Mesenchymal stem cell (in vitro differentiated cells and primary cell): ENCODE data around the gene ATE1. TPM values are rescaled to one million over a fixed set of nuclear protein-coding genes. Genes with fewer than 3 reads are reported as not detected.
A peak's percentile ranks its signal among the peaks of the same experiment; 100 is the strongest.

Experiments
- DNase-seq: peaks from one replicate; pipeline ENCODE4 v3.0.0-alpha.2; 2013
- H2AFZ ChIP-seq: one replicate; pipeline ENCODE4 v1.6.1; 2013; ENCODE audit warnings: low read depth, mild to moderate bottlenecking, control low read depth, inconsistent platforms, low read length, moderate library complexity
- H2AK5ac ChIP-seq: 2 replicates; pipeline ENCODE4 v1.6.1; 2013; ENCODE audit warnings: low read length, moderate library complexity, mild to moderate bottlenecking, inconsistent platforms; ENCODE audit not compliant: severe bottlenecking
- H2BK120ac ChIP-seq: one replicate; pipeline ENCODE4 v1.6.1; 2013; ENCODE audit warnings: low read depth, mild to moderate bottlenecking, inconsistent platforms, low read length, moderate library complexity
- H2BK12ac ChIP-seq, 2 experiments: one replicate each; pipeline ENCODE4 v1.6.1; 2013; ENCODE audit warnings: inconsistent platforms in 2 of 2, low read length in 2 of 2, mild to moderate bottlenecking in 2 of 2, moderate library complexity in 2 of 2, control low read depth in 1 of 2
- H2BK15ac ChIP-seq: one replicate; pipeline ENCODE4 v1.6.1; 2013; ENCODE audit warnings: mild to moderate bottlenecking, low read depth, inconsistent platforms; ENCODE audit not compliant: poor library complexity, severe bottlenecking
- H2BK5ac ChIP-seq: 2 replicates; pipeline ENCODE4 v1.6.1; 2013; ENCODE audit warnings: low read depth, mild to moderate bottlenecking, low read length, control low read depth, inconsistent platforms; ENCODE audit not compliant: poor library complexity, severe bottlenecking
- H3K14ac ChIP-seq, 2 experiments: one replicate each; pipeline ENCODE4 v1.6.1; 2013; ENCODE audit warnings: inconsistent platforms in 2 of 2, low read length in 2 of 2, control low read depth in 1 of 2, mild to moderate bottlenecking in 1 of 2, moderate library complexity in 1 of 2
- H3K18ac ChIP-seq, 2 experiments: one replicate each; pipeline ENCODE4 v1.6.1; 2013; ENCODE audit warnings: inconsistent platforms in 2 of 2, low read length in 2 of 2, control low read depth in 1 of 2, low read depth in 1 of 2, mild to moderate bottlenecking in 1 of 2
- H3K23ac ChIP-seq, 2 experiments: one replicate each; pipeline ENCODE4 v1.6.1; 2013; ENCODE audit warnings: inconsistent platforms in 2 of 2, low read length in 2 of 2, mild to moderate bottlenecking in 2 of 2, moderate library complexity in 2 of 2, control low read depth in 1 of 2
- H3K27ac ChIP-seq: 2 replicates; pipeline ENCODE4 v1.5.1; 2013; ENCODE audit warnings: mild to moderate bottlenecking, moderate library complexity, low read length, control low read depth, inconsistent platforms; ENCODE audit not compliant: poor library complexity, severe bottlenecking
- H3K27me3 ChIP-seq, 2 experiments: 2 replicates each; pipeline versions ENCODE4 v1.6.1 to v1.7.0; 2013; ENCODE audit warnings: low read length in 2 of 2, mild to moderate bottlenecking in 2 of 2, moderate library complexity in 2 of 2, control low read depth in 1 of 2, inconsistent platforms in 1 of 2; ENCODE audit not compliant: control insufficient read depth in 1 of 2, insufficient read depth in 1 of 2
- H3K36me3 ChIP-seq, 2 experiments: 2 replicates each; pipeline versions ENCODE4 v1.6.1 to v1.7.0; 2013; ENCODE audit warnings: low read length in 2 of 2, control low read depth in 1 of 2, inconsistent platforms in 1 of 2, low read depth in 1 of 2, mild to moderate bottlenecking in 1 of 2; ENCODE audit not compliant: insufficient read depth in 2 of 2, control insufficient read depth in 1 of 2
- H3K4ac ChIP-seq, 2 experiments: one replicate each; pipeline ENCODE4 v1.6.1; 2013; ENCODE audit warnings: inconsistent platforms in 2 of 2, low read length in 2 of 2, mild to moderate bottlenecking in 2 of 2, moderate library complexity in 2 of 2, control low read depth in 1 of 2, low read depth in 1 of 2
- H3K4me1 ChIP-seq: 2 replicates; pipeline ENCODE4 v1.6.1; 2013; ENCODE audit warnings: low read depth, low read length, control low read depth; ENCODE audit not compliant: control insufficient read depth, insufficient read depth
- H3K4me2 ChIP-seq: 2 replicates; pipeline ENCODE4 v1.6.1; 2013; ENCODE audit warnings: low read length, mild to moderate bottlenecking, inconsistent platforms; ENCODE audit not compliant: poor library complexity, severe bottlenecking
- H3K4me3 ChIP-seq, 2 experiments: 2 replicates each; pipeline versions ENCODE4 v1.5.1 to v1.7.0; 2013; ENCODE audit warnings: low read length in 2 of 2, mild to moderate bottlenecking in 2 of 2, control low read depth in 1 of 2, low read depth in 1 of 2; ENCODE audit not compliant: insufficient read depth in 1 of 2
- H3K79me1 ChIP-seq: replicated peaks from 2 replicates; pipeline ENCODE4 v1.6.1; 2013; ENCODE audit warnings: mild to moderate bottlenecking, control low read depth, low read length, inconsistent platforms; ENCODE audit not compliant: poor library complexity, severe bottlenecking
- H3K9ac ChIP-seq: 2 replicates; pipeline ENCODE4 v1.7.0; 2013; ENCODE audit warnings: mild to moderate bottlenecking, low read length, moderate library complexity
- H3K9me3 ChIP-seq: 2 replicates; pipeline ENCODE4 v1.7.0; 2013; ENCODE audit warnings: mild to moderate bottlenecking, low read length; ENCODE audit not compliant: control insufficient read depth
- H4K8ac ChIP-seq: one replicate; pipeline ENCODE4 v1.6.1; 2013; ENCODE audit warnings: inconsistent platforms, mild to moderate bottlenecking, low read length, moderate library complexity
- H4K91ac ChIP-seq: one replicate; pipeline ENCODE4 v1.6.1; 2013; ENCODE audit warnings: mild to moderate bottlenecking, low read length, inconsistent platforms
- WGBS: methylation state at CpG from one replicate; pipeline ENCODE4 v1.1.7; 2013; ENCODE audit warnings: mixed read lengths; 5-methylcytosine and 5-hydroxymethylcytosine counted together
- polyA plus RNA-seq, 2 experiments: library from polyadenylated mRNA; stranded (reverse); fragments of 200-250 nt; gene quantifications; one replicate each; pipeline ENCODE4 v1.2.3, GENCODE V29; 2013

ATE1 gene
- polyA plus RNA-seq (2013, experiment 1 of 2), result 10.7 TPM
- 11.5 TPM for polyA plus RNA-seq (2013, experiment 2 of 2)

GRCh38 chr10:121927841-121928527 is at the start of gene ATE1:
ATE1 (minus strand) TSS chr10:121928031; CDS start chr10:121927949, 82 bp downstream.
- H3K79me1 ChIP-seq, result peaks cover 5% of the 10 kb centered on the region
- H3K27me3 ChIP-seq, result no peaks in the 10 kb centered on the region
- peak; percentile 94 for DNase-seq
- H3K27ac ChIP-seq, result peak within 1 kb of the TSS; percentile 87
- H3K14ac ChIP-seq, result peak within 1 kb of the TSS in 1 of 2 experiments; percentile 97
- H3K4me3 ChIP-seq, result peak within 1 kb of the TSS; percentile 83 to 84
- H3K18ac ChIP-seq, result peak within 1 kb of the TSS; percentile 99
- H2BK15ac ChIP-seq, result peak within 1 kb of the TSS; percentile 86
- peak within 1 kb of the TSS; percentile 94 for H2BK120ac ChIP-seq
- peak within 1 kb of the TSS; percentile 80 to 96 for H3K4ac ChIP-seq
- peaks cover 6% of the 10 kb centered on the region for H3K4me1 ChIP-seq
- peak within 1 kb of the TSS; percentile 99 for H4K91ac ChIP-seq
- peak within 1 kb of the TSS; percentile 97 to 98 for H3K23ac ChIP-seq
- peaks cover 0 to 4% of the 10 kb centered on the region in 2 experiments for H3K36me3 ChIP-seq
- peak within 1 kb of the TSS; percentile 82 for H2BK5ac ChIP-seq
- H2AFZ ChIP-seq, result peak within 1 kb of the TSS; percentile 93
- under 1% methylated on average over 69 of the region's 87 CpGs for WGBS
- H2BK12ac ChIP-seq, result peak within 1 kb of the TSS in 1 of 2 experiments; percentile 87
- H2AK5ac ChIP-seq, result peak within 1 kb of the TSS; percentile 43
- H4K8ac ChIP-seq, result peak within 1 kb of the TSS; percentile 98
- H3K9me3 ChIP-seq, result no peaks in the 10 kb centered on the region
- peak within 1 kb of the TSS; percentile 100 for H3K9ac ChIP-seq
- peak within 1 kb of the TSS; percentile 74 for H3K4me2 ChIP-seq

DNA sequence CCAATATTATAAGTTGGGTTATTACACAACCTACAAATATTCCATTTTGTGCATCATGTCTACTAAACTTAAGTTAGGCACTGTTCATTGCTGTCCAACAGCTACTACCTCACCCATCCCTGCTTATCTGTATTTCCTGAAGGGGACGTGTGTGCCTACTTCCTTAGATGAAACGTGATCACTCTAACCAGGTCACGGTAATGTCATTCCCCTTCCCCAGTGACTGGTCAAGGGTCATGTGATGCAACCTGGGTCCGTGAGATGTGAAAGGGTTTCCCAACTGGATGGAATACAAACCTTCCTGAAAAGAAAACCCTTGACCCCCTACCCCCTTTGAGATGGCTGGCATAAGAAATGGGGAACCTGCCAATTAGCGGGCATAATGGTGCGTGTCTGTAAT is 48.8 kb upstream of the ATE1 start:
- Histone ChIP-seq H3K18ac (no peak overlapping the region), H2BK15ac (no peak overlapping the region), H2AFZ (no peak overlapping the region), H3K27ac (no peak overlapping the region), H3K9me3 (no peaks in the 10 kb centered on the region), H3K14ac (no peak overlapping the region), H2BK12ac (no peak overlapping the region), H4K91ac (no peak overlapping the region), H3K23ac (no peak overlapping the region), H3K4me3 (no peak overlapping the region), H3K27me3 (no peaks in the 10 kb centered on the region), H3K79me1 (peaks cover 10% of the 10 kb centered on the region), H3K9ac (no peak overlapping the region), H3K4me1 (peaks cover 6% of the 10 kb centered on the region), H3K36me3 (peaks cover 0 to 5% of the 10 kb centered on the region in 2 experiments), H3K4ac (no peak overlapping the region), H2BK120ac (no peak overlapping the region), H2BK5ac (no peak overlapping the region), H2AK5ac (no peak overlapping the region), H3K4me2 (no peak overlapping the region), H4K8ac (no peak overlapping the region)
- 98% methylated on average over 6 of the region's 6 CpGs for WGBS
- no peak for DNase-seq

GRCh38 chr10:121975295-121976086 is 47.7 kb upstream of the ATE1 start:
- Histone ChIP-seq H3K4ac (no peak overlapping the region), H2BK5ac (no peak overlapping the region), H3K9ac (peak overlapping the region; percentile 93), H2AK5ac (no peak overlapping the region), H3K14ac (peak overlapping the region in 1 of 2 experiments; percentile 10), H3K36me3 (peaks cover 0 to 11% of the 10 kb centered on the region in 2 experiments), H2AFZ (peak overlapping the region; percentile 49), H3K27ac (no peak overlapping the region), H3K18ac (no peak overlapping the region), H3K4me2 (peak overlapping the region; percentile 98), H3K79me1 (peaks cover 11% of the 10 kb centered on the region), H4K8ac (peak overlapping the region; percentile 5), H3K4me1 (peaks cover 6% of the 10 kb centered on the region), H3K23ac (no peak overlapping the region), H2BK120ac (no peak overlapping the region), H2BK12ac (no peak overlapping the region), H3K27me3 (no peaks in the 10 kb centered on the region), H3K4me3 (peak overlapping the region; percentile 66 to 91), H2BK15ac (no peak overlapping the region), H4K91ac (no peak overlapping the region), H3K9me3 (no peaks in the 10 kb centered on the region)
- no peak for DNase-seq
- WGBS, result 45% methylated on average over 13 of the region's 21 CpGs
